HepG2 (cell line): ENCODE measurements around the gene HCRT. TPM values are rescaled to one million over a fixed set of nuclear protein-coding genes. Genes with fewer than 3 reads are reported as not detected.

Source experiments
- CREM ChIP-seq, 2 experiments: sonication (generic) in 1 of 2; formaldehyde crosslinking in 1 of 2; IDR thresholded peaks; 2 replicates each; pipeline versions ENCODE4 v1.4.0 to v1.6.1; 2016 to 2020; ENCODE audit warnings: antibody characterized with exemption in 1 of 2, mild to moderate bottlenecking in 1 of 2, missing genetic modification reagents in 1 of 2
- GPBP1L1 ChIP-seq: sonication (generic); formaldehyde crosslinking; IDR thresholded peaks from 2 replicates; pipeline ENCODE4 v1.5.0; 2020; ENCODE audit warnings: mild to moderate bottlenecking, missing genetic modification reagents
- HNF4G ChIP-seq, 2 experiments: sonication (generic) in 1 of 2; formaldehyde crosslinking in 1 of 2; IDR thresholded peaks; 2 replicates each; pipeline versions ENCODE4 v1.4.0 to v1.6.1; 2011 to 2020; ENCODE audit warnings: borderline replicate concordance in 2 of 2, low read depth in 2 of 2, mild to moderate bottlenecking in 2 of 2, low read length in 1 of 2, missing genetic modification reagents in 1 of 2, moderate library complexity in 1 of 2
- HNRNPH1 ChIP-seq: fragments of 200-400 bp; formaldehyde crosslinking; optimal IDR thresholded peaks from 2 replicates; pipeline ENCODE3; 2017; ENCODE audit warnings: mild to moderate bottlenecking, low read depth, low read length
- MAFK ChIP-seq, 2 experiments: IDR thresholded peaks in 1 of 2; conservative IDR thresholded peaks in 1 of 2; 2 replicates each; pipeline ENCODE4 v1.6.1; 2011; ENCODE audit warnings: improper control_type of control experiment in 2 of 2, low read length in 2 of 2
- PAWR ChIP-seq: sonication (generic); formaldehyde crosslinking; IDR thresholded peaks from 2 replicates; pipeline ENCODE4 v1.4.0; 2020; ENCODE audit warnings: missing genetic modification reagents, mild to moderate bottlenecking, borderline replicate concordance
- SATB2 ChIP-seq: sonication (generic); formaldehyde crosslinking; IDR thresholded peaks from 2 replicates; pipeline ENCODE4 v1.5.0; 2020; ENCODE audit warnings: missing genetic modification reagents
- ZBTB21 ChIP-seq: sonication (generic); formaldehyde crosslinking; IDR thresholded peaks from 2 replicates; pipeline ENCODE4 v1.4.0; 2020; ENCODE audit warnings: missing genetic modification reagents
- ZNF333 ChIP-seq: sonication (generic); formaldehyde crosslinking; IDR thresholded peaks from 2 replicates; pipeline ENCODE4 v1.4.0; 2020; ENCODE audit warnings: mild to moderate bottlenecking, missing genetic modification reagents, borderline replicate concordance
- ZNF446 ChIP-seq: sonication (generic); formaldehyde crosslinking; IDR thresholded peaks from 2 replicates; pipeline ENCODE4 v1.5.0; 2020; ENCODE audit warnings: mild to moderate bottlenecking, missing genetic modification reagents
- ZNF468 ChIP-seq: sonication (generic); formaldehyde crosslinking; IDR thresholded peaks from 2 replicates; pipeline ENCODE4 v1.8.0; 2022; ENCODE audit warnings: mild to moderate bottlenecking, moderate library complexity, missing genetic modification reagents
- polyA plus RNA-seq, 8 experiments: library from polyadenylated mRNA; depleted of rRNA in 3 of 8; stranded (reverse) in 7 of 8; unstranded in 1 of 8; fragments of >200 nt; fragmentation: Illumina TruSeq in 4 of 8; extraction: Trizol in 4 of 8; gene quantifications; 2 replicates each; pipeline versions ENCODE4 v1.2.1 to v1.2.3, GENCODE V29; 2011 to 2016; ENCODE audit warnings: low read depth in 4 of 8, missing spikeins in 1 of 8, mixed read lengths in 1 of 8; ENCODE audit not compliant: insufficient read depth in 1 of 8
- total RNA-seq, 5 experiments: library from RNA; depleted of rRNA; stranded (reverse); fragments of >200 nt; fragmentation: Illumina TruSeq; extraction: Trizol; gene quantifications; 2 replicates each; pipeline ENCODE4 v1.2.3, GENCODE V29; 2016; ENCODE audit warnings: low read depth in 1 of 5
- TF ChIP-seq, protein P1 (sequence below): sonication (generic); formaldehyde crosslinking; conservative IDR thresholded peaks from 2 replicates; pipeline ENCODE4 v1.5.0; 2020; ENCODE audit warnings: missing genetic modification reagents
- TF ChIP-seq, protein P2 (sequence below): sonication (generic); formaldehyde crosslinking; IDR thresholded peaks from 2 replicates; pipeline ENCODE4 v1.8.0; 2022; ENCODE audit warnings: mild to moderate bottlenecking, missing genetic modification reagents, moderate library complexity
- TF ChIP-seq, protein P3 (sequence below): sonication (generic); formaldehyde crosslinking; IDR thresholded peaks from 2 replicates; pipeline ENCODE4 v1.8.0; 2022; ENCODE audit warnings: missing genetic modification reagents, mild to moderate bottlenecking, borderline replicate concordance
- TF ChIP-seq, protein P4 (sequence below): sonication (generic); formaldehyde crosslinking; IDR thresholded peaks from 2 replicates; pipeline ENCODE4 v1.5.0; 2020; ENCODE audit warnings: mild to moderate bottlenecking, missing genetic modification reagents, borderline replicate concordance
- TF ChIP-seq, protein P5 (sequence below): sonication (generic); formaldehyde crosslinking; IDR thresholded peaks from 2 replicates; pipeline ENCODE4 v1.8.0; 2022; ENCODE audit warnings: missing genetic modification reagents, low read depth, mild to moderate bottlenecking, borderline replicate concordance

HCRT gene
- total and polyA plus RNA-seq, 2 of the 13 experiments (the other 11 are each of a cell fraction or from before 2014, with no cell fraction given), result not detected

DNA sequence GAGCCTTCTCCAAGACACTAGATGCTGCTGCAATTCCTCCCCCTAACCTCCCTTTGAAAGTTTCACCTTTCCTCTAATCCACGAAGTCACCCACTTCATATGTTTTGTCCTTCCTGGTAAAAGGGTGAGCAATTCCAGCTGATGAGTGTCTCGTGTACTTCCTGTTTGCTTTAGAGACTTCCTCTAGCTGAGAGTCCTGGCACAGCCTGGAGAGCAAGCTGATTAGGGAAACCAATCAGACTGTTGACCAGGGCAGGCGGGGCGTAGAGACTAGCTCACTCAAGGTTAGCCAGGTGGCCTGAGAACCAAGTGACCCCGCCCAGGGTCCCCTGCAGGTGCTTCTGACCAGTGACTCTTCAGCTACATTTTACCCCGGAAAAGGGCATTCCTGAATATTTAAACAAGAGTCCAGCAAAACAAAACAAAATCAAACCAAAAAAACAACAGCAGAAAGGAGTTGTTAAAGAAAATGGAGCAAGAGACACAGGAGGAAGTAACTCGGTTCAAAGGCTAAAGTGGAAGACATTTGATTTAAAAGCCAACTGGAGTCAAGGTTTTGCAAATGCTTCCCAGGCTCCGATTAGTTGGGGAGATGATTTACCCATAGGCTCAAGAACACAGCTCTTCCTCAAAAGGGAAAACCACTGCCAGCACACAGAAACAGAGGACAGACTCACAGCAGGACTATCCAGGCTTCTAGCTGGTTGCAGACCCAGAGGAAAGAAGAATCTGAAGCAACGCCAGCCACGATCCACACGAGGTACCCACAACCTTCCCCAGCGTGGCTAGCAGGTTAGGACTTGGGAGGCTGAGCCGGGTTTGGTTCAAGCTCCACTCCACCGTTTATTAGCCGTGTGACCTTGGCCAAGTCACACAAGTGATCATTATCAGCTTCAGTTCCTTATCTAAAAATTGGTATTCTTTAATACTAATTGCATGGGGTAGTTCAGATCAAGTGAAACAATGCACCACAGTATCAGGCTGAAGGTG, 49.3 kb downstream of the HCRT start (continued):
- TF ChIP-seq, protein P1, sequence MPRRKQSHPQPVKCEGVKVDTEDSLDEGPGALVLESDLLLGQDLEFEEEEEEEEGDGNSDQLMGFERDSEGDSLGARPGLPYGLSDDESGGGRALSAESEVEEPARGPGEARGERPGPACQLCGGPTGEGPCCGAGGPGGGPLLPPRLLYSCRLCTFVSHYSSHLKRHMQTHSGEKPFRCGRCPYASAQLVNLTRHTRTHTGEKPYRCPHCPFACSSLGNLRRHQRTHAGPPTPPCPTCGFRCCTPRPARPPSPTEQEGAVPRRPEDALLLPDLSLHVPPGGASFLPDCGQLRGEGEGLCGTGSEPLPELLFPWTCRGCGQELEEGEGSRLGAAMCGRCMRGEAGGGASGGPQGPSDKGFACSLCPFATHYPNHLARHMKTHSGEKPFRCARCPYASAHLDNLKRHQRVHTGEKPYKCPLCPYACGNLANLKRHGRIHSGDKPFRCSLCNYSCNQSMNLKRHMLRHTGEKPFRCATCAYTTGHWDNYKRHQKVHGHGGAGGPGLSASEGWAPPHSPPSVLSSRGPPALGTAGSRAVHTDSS, result no peak
- TF ChIP-seq SATB2 (CRISPR knock-in tag) (no peak), ZNF333 (CRISPR knock-in tag) (no peak), PAWR (no peak), GPBP1L1 (CRISPR knock-in tag) (no peak), ZNF446 (CRISPR knock-in tag) (no peak), HNRNPH1 (no peak), ZNF468 (CRISPR knock-in tag) (no peak), MAFK (conservative IDR thresholded peaks at IDR 0.05 in 1 of 2, IDR thresholded peaks at IDR 0.05 in 1 of 2; ENCODE audit: low read length in 2 of 2) (no peak), CREM (IDR thresholded peaks at IDR 0.05) (peak; percentile 47), CREM (CRISPR knock-in tag; IDR thresholded peaks at IDR 0.05) (no peak), HNF4G (IDR thresholded peaks at IDR 0.05; ENCODE audit: borderline replicate concordance, low read depth, low read length) (no peak), HNF4G (CRISPR knock-in tag; IDR thresholded peaks at IDR 0.05; ENCODE audit: borderline replicate concordance, low read depth) (no peak), ZBTB21 (CRISPR knock-in tag) (no peak)
- TF ChIP-seq, protein P2, sequence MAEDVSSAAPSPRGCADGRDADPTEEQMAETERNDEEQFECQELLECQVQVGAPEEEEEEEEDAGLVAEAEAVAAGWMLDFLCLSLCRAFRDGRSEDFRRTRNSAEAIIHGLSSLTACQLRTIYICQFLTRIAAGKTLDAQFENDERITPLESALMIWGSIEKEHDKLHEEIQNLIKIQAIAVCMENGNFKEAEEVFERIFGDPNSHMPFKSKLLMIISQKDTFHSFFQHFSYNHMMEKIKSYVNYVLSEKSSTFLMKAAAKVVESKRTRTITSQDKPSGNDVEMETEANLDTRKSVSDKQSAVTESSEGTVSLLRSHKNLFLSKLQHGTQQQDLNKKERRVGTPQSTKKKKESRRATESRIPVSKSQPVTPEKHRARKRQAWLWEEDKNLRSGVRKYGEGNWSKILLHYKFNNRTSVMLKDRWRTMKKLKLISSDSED (CRISPR knock-in tag), result no peak
- TF ChIP-seq, protein P3, sequence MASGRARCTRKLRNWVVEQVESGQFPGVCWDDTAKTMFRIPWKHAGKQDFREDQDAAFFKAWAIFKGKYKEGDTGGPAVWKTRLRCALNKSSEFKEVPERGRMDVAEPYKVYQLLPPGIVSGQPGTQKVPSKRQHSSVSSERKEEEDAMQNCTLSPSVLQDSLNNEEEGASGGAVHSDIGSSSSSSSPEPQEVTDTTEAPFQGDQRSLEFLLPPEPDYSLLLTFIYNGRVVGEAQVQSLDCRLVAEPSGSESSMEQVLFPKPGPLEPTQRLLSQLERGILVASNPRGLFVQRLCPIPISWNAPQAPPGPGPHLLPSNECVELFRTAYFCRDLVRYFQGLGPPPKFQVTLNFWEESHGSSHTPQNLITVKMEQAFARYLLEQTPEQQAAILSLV, result no peak
- TF ChIP-seq, protein P4, sequence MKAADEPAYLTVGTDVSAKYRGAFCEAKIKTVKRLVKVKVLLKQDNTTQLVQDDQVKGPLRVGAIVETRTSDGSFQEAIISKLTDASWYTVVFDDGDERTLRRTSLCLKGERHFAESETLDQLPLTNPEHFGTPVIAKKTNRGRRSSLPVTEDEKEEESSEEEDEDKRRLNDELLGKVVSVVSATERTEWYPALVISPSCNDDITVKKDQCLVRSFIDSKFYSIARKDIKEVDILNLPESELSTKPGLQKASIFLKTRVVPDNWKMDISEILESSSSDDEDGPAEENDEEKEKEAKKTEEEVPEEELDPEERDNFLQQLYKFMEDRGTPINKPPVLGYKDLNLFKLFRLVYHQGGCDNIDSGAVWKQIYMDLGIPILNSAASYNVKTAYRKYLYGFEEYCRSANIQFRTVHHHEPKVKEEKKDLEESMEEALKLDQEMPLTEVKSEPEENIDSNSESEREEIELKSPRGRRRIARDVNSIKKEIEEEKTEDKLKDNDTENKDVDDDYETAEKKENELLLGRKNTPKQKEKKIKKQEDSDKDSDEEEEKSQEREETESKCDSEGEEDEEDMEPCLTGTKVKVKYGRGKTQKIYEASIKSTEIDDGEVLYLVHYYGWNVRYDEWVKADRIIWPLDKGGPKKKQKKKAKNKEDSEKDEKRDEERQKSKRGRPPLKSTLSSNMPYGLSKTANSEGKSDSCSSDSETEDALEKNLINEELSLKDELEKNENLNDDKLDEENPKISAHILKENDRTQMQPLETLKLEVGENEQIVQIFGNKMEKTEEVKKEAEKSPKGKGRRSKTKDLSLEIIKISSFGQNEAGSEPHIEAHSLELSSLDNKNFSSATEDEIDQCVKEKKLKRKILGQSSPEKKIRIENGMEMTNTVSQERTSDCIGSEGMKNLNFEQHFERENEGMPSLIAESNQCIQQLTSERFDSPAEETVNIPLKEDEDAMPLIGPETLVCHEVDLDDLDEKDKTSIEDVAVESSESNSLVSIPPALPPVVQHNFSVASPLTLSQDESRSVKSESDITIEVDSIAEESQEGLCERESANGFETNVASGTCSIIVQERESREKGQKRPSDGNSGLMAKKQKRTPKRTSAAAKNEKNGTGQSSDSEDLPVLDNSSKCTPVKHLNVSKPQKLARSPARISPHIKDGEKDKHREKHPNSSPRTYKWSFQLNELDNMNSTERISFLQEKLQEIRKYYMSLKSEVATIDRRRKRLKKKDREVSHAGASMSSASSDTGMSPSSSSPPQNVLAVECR (CRISPR knock-in tag), result peak; percentile 74; the same call in 1 of the 2 replicates
- TF ChIP-seq, protein P5, sequence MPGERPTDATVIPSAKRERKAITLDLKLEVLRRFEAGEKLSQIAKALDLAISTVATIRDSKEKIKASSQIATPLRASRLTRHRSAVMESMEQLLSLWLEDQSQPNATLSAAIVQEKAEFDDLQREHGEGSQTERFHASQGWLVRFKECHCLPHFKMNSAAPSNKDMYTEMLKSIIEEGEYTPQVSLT (CRISPR knock-in tag), result no peak
